GM18498 (cell line): ENCODE measurements around the gene ZNF324.
"Not testable (repeated sequence)": the region's sequence is repeated elsewhere in the genome, so short reads cannot be mapped to it uniquely, and the experiment has no call there.

Source experiments
- ATAC-seq: cut with Tn5 transposase; IDR thresholded peaks from one replicate; pipeline ENCODE4 v1.9.1; 2021; ENCODE audit warnings: mild to moderate bottlenecking, moderate library complexity; ENCODE audit not compliant: unreplicated experiment

Gene ZNF324

GRCh38 chr19:58470837-58471543 lies 4.1 kb downstream of the ZNF324 start:
- not testable (repeated sequence) for ATAC-seq

GRCh38 chr19:58471736-58472135 lies 4.9 kb downstream of the ZNF324 start:
- ATAC-seq, result no peak

DNA sequence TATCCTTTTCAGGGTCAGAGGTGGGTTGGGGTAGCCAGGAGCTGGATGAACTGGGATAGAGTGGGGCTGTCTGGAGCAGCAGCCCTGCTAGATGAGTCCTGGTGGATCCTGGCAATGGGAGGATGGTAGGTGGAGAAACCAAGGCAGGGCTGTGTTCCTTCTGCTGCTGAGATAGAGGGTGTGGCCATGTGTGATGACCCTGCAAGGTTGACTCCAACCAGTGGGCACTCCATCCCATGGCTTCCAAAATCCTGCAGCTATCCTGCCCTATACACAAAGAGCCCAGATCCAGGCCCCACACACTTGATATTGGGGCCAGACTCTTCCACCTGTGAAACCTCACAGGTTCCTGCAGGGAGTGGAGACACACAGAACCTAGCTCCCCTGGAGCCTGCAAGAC lies 6.9 kb downstream of the ZNF324 start:
- no peak for ATAC-seq

DNA sequence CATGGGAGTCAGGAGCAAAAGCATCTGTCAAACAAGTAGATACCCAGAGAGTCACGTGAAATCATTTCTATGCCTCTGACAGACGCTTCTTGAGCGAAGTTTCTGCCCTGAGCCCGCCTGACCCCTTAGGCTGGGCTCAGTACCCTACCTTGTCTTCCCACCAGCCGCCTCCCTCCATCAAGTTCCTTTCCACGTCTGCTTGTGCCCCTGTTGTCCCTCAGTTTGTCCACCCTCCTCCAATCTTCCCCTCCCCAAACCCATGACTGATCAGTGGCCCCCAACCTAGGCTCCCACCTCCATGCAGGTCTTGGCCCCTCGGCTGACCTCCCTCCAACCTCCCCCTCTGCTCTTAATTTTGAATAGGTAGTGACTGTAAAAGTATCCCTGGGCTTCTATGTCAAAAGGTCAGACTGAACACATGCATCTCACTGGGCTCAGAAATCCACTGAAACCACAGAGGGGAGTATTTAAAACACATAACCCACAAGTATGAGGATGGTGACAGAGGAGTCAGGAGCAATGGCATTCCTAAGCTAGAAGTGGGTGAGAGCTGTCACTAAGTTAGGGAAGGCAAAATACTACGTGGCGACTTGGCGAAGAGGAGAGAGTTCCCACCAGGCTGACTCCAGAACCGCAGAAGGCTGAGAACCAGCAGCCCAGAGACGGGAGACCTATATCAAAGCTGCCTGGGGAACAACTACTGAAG lies 7.6 kb downstream of the ZNF324 start:
- no peak for ATAC-seq

GRCh38 chr19:58474997-58475713 lies 8.3 kb downstream of the ZNF324 start:
- ATAC-seq, result peak; percentile 6

GRCh38 chr19:58475714-58476497 lies 9.0 kb downstream of the ZNF324 start, which contains the start of gene ZNF446:
Gene ZNF446 (plus strand): TSS chr19:58476352. CDS start chr19:58477219, 867 bp downstream.
- ATAC-seq, result peak; percentile 79

- ATAC-seq, result no peak
Observed at GRCh38 chr19:58476498-58477015, 9.7 kb downstream of the ZNF324 start.

DNA sequence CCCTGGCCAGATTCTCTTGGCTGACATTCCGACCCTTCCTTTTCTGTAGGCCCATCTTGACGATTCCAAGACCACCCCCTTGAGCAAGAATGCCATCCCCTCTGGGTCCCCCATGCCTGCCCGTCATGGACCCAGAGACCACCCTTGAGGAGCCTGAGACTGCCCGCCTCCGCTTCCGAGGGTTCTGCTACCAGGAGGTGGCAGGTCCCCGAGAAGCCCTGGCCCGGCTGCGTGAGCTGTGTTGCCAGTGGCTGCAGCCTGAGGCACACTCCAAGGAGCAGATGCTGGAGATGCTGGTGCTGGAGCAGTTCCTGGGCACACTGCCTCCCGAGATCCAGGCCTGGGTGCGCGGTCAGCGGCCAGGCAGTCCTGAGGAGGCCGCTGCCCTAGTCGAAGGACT lies 10.2 kb downstream of the ZNF324 start:
- no peak for ATAC-seq

- ATAC-seq, result no peak
Observed at GRCh38 chr19:58477871-58478270, 11.0 kb downstream of the ZNF324 start.

DNA sequence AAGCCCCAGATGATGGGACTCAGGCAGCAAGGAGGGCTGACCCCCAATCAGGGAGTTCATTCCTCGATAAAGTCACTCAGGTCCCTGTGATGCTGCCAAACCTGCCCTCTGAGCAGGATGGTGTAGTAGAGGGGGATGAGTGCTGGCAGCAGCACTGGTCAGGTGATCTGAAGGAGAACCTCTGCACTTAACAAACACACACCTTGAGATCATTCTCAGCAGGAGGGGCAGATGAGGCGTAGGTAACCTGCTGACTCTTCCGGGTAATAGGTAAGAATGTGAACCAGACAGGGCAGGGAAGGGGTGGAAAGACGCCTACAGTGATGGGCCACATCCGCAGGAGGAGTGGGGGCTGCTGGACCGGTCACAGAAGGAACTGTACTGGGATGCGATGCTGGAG lies 12.4 kb downstream of the ZNF324 start:
- no peak for ATAC-seq

DNA sequence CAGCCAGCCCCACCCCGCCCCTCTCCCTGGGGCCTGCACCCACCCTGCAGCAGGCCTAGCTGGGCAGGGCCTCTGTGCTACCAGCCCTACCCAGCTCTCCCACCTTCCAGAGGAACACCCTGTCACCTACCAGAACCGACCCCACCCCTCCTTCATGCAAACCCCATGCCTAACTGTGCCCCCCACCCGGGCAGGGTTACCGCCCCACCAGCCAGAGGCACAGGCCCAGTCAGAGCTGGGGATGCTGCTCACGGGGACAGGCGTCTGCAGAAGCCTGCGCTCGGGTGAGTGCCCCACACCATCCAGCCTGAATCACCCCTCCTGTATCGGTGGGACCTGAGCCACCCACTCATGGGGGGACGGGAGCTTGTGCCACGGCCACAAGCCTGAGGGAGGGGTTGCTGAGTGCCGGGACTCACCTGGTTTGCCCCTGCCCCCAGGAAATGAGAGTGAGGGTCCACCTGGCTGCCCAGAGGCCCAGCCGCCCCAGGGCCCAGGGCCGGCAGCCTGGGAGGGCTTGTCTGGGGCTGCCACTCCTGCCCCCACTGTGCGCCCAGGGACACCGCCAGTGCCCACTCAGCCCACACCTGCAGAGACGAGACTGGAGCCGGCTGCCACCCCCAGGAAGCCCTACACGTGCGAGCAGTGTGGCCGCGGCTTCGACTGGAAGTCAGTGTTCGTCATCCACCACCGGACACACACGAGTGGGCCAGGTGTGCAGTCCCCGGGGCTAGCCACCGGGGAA lies 13.0 kb downstream of the ZNF324 start:
- no peak for ATAC-seq

GRCh38 chr19:58480481-58480830 lies 13.6 kb downstream of the ZNF324 start:
- ATAC-seq, result no peak

- ATAC-seq, result no peak
Observed at GRCh38 chr19:58480831-58481230, 14.0 kb downstream of the ZNF324 start.

DNA sequence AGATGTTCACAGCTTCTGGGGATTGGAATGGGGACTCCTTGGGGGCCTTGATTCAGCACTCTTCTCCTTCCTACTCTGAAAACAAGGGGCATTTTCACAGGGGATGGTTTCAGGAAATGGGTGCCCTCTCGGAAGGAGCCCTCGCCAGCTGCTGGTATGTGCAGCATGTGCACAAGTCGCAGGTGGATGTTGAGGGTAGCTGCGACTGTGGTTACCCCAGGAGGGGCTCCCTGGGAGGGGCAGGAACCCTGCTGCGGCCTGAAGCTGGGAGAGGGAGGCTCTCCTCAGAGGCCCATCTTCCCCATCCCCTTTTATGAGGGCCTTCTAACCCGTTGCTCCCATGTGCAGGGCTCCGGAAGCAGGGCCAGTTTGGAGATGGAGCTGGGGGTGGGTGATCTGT lies 15.5 kb downstream of the ZNF324 start:
- no peak for ATAC-seq

GRCh38 chr19:58483776-58484175 lies 16.9 kb downstream of the ZNF324 start:
- no peak for ATAC-seq

GRCh38 chr19:58484349-58484748 lies 17.5 kb downstream of the ZNF324 start:
- not testable (repeated sequence) for ATAC-seq

GRCh38 chr19:58491393-58491792 lies 24.5 kb downstream of the ZNF324 start:
- ATAC-seq, result no peak

GRCh38 chr19:58492265-58492664 lies 25.4 kb downstream of the ZNF324 start:
- ATAC-seq, result no peak

DNA sequence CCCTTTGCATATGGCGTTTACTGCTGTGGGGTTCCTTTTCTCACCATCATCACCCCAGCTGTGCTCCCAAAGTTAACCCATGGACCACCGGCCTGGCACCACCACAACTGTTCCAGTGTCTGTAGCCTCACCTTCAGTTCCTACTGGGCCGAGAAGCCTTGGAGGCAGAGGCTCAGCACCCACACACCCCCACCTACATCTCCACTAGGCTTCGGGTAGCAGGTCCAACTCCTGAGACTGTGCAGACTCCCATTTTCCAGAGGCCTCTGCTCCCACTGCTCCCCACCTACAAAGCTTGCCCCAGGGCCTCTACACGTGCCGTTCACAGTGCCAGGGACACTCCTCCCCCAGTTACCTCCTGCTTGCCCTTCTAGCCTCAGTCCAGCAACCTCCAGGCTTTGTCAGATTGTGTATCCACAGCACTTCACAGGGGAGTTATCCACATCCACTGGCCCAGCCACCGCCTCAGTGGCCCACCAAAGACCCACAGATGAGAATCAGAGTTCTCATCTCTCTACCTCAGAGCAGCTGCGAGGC lies 30.8 kb downstream of the ZNF324 start:
- ATAC-seq, result no peak
